Measurements from ENCODE around the gene CD248.
A peak's percentile ranks its signal among the peaks of the same experiment; 100 is the strongest.

The CD248 gene

DNA sequence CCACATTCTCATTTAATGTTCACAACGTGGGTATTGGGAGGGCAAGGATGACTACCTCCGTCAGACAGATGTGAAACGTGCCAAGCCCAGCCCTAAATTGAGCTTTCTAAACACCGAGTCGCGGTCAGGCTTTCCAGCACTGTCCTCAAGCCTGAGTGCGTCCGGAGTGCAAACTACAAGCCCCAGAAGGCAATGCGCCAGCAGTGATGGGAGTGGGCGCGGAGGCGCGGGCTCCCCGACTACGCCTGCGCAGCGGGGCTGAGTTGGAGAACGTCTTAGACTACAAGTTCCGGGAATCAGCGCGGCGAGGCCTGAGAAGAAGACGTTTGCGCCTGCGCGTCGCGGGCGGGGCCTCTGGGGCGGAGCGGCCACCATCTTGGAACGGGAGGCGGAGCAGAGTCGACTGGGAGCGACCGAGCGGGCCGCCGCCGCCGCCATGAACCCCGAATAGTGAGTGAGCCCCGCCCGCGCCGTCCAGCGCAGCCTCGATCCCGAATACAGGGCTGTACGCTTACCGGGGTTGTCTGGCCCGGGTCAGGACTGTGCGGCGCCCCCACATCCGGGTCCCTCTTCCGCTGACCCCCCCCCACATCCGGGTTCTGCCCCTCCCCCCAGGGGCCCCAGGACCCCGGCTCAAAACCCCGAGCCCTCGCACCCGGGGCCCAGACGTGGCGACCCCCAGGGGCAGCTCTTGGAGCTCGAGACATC, 48.4 kb downstream of the CD248 start, which contains the start of gene RAB1B:
RAB1B (plus strand) TSS at position 396 of the 708 bp plus-strand sequence; CDS start at position 437, 41 bp downstream.
- TF ChIP-seq, protein P1, sequence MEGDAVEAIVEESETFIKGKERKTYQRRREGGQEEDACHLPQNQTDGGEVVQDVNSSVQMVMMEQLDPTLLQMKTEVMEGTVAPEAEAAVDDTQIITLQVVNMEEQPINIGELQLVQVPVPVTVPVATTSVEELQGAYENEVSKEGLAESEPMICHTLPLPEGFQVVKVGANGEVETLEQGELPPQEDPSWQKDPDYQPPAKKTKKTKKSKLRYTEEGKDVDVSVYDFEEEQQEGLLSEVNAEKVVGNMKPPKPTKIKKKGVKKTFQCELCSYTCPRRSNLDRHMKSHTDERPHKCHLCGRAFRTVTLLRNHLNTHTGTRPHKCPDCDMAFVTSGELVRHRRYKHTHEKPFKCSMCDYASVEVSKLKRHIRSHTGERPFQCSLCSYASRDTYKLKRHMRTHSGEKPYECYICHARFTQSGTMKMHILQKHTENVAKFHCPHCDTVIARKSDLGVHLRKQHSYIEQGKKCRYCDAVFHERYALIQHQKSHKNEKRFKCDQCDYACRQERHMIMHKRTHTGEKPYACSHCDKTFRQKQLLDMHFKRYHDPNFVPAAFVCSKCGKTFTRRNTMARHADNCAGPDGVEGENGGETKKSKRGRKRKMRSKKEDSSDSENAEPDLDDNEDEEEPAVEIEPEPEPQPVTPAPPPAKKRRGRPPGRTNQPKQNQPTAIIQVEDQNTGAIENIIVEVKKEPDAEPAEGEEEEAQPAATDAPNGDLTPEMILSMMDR (IDR thresholded peaks at IDR 0.05): no peak
- TF ChIP-seq ZFX (IDR thresholded peaks at IDR 0.05; ENCODE audit: borderline replicate concordance): no peak
- peak within 1 kb of the TSS; percentile 93 for H3K27ac ChIP-seq

DNA sequence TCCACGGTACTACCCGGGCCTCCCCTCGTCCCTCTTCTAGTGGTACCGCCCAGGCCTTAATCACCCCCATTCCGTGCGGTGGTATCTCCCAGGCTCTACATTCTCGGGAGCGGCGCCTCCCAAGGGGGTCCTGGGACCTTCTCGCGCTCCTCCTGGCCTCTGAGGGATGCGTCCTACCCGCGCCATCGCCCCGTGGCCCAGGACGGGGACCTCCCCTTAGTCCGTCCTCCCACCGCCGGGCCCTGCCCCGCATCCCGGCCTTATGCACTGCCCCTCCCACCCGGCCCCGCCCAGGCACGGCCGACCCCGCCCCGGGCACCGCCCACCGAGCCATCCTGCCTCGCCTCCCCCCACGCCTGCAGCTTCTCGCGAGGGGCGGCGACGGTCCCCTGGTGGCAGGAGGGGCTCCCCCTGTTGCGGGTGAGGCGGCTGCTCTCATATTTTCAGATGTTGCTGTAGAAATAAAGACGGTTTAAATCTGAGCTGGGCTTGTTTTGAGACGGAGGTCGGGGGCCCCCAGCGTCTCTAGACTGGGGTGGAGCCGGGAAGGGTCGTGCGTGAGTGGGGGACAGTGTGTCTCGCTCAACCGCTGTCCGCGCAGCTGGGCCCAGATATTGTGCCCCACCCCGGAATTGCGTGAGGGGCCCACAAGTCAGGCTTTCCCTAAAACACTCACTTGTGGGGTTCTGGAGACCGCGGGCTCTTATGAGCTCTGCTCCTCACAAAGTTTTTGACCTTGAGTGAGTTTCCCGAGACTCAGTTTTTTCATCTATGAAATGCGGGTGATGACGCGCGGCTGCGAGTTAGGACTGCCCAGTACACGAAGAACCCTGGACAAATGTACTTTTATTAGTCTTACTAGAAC, 49.2 kb downstream of the CD248 start:
- H3K27ac ChIP-seq: peak overlapping the region; percentile 93
- TF ChIP-seq, protein P1 (IDR thresholded peaks at IDR 0.05): no peak
- no peak for TF ChIP-seq ZFX (IDR thresholded peaks at IDR 0.05; ENCODE audit: borderline replicate concordance)

DNA sequence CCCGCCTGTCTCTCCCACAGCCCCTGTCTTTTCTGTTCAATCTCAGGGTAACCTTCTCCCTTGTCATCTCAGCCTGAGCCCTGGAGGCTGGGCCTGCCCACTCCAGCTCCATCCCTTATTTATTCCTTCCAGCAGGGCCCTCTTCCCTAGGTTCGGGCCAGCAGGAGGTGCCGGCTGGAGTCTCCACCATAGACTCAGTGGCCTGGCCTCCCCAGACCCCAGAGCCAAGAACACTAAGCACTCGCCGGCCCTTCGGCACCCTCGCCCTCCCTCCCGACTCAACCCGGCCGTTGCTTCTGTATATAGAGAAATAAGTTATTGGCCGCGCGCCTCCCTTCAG, 49.8 kb downstream of the CD248 start:
- TF ChIP-seq ZFX (IDR thresholded peaks at IDR 0.05; ENCODE audit: borderline replicate concordance): no peak
- TF ChIP-seq, protein P1 (IDR thresholded peaks at IDR 0.05): no peak
- peak overlapping the region; percentile 93 for H3K27ac ChIP-seq

DNA sequence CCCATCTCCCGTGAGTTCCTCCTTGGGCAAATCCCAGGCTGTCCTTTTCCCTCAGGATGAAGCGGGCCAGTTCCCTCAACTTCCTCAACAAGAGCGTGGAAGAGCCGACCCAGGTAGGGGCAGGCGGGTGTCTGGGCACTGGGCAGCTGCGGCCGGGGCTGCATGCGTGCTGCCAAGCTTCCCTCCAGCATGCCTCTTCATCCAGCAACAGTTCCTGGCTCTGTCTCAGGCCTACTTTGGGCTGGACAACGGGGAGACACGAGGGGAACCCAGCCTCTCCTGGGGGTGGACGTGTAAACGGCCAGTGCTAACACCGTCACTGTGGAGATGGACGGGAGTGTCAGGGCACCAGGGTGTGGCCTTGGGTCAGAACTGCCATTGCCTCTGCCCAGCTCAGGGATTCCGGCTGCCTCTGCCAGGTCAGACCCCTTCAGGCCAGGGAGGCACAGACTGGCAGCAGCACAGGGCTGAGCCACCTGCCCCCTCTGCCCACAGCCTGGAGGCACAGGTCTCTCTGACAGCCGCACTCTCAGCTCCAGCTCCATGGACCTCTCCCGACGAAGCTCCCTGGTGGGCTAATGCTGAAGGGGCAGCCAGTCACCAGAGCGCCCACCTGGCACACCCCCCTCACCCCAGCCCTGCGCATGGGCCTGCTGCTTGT, 50.3 kb downstream of the CD248 start:
- TF ChIP-seq, protein P1 (IDR thresholded peaks at IDR 0.05): no peak
- TF ChIP-seq ZFX (IDR thresholded peaks at IDR 0.05; ENCODE audit: borderline replicate concordance): no peak
- H3K27ac ChIP-seq: peak overlapping the region; percentile 93

DNA sequence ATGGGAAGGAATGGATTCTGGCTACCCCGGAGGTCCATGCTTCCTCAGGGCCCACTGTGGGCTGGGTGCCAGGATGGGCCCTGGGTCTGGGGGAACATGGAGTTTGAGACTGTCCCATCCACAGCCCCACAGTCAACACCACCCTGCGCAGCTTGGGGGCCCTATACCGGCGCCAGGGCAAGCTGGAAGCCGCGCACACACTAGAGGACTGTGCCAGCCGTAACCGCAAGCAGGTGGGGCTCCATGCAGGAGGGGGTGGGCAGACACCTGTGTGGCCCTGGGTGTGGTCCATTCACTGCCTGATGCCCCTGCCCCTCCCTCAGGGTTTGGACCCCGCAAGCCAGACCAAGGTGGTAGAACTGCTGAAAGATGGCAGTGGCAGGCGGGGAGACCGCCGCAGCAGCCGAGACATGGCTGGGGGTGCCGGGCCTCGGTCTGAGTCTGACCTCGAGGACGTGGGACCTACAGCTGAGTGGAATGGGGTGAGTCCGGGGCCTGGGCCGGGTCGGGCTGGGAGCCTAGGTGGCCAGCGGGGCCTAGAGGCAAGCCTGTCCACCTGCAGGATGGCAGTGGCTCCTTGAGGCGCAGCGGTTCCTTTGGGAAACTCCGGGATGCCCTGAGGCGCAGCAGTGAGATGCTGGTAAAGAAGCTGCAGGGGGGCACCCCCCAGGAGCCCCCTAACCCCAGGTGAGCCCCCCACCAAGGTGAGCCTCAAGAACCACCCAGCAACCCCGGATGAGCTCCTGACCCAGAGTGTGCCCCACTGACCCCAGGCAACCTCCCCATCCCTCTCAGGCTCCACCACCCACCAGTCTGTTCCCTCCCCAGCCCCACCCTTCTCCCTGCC, 51.1 kb downstream of the CD248 start:
- H3K27ac ChIP-seq: 0 out of 2 replicates have a peak overlapping the region, but pooled peaks have one; percentile 93
- TF ChIP-seq, protein P1 (IDR thresholded peaks at IDR 0.05): no peak
- no peak for TF ChIP-seq ZFX (IDR thresholded peaks at IDR 0.05; ENCODE audit: borderline replicate concordance)

DNA sequence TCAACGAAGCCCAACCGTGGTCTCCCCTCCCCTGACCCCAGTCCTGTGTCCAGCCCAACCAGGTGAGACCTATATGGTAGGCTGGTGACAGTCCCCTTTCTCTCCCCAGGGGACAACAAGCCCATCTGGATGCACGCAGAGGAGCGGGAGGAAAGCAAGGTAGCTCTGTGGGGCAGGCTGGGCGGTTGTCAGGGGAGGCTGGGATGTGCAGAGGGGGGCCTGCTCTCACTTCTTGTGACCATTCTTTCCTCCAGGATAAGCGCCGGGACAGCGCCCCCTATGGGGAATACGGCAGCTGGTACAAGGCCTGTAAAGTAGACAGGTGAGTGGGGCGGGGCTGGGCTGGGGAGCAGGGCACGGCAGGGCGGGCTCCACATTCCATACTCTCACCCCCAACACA, 51.9 kb downstream of the CD248 start:
- TF ChIP-seq ZFX (IDR thresholded peaks at IDR 0.05; ENCODE audit: borderline replicate concordance): no peak
- TF ChIP-seq, protein P1 (IDR thresholded peaks at IDR 0.05): peak; percentile 79
- no peak overlapping the region for H3K27ac ChIP-seq
